Right lobe of liver (tissue), 6 donors: Measurements from ENCODE around the gene MAPK8. TPM values are rescaled to one million over a fixed set of nuclear protein-coding genes. Genes with fewer than 3 reads are reported as not detected.

Experiments
- ATAC-seq, 4 donors: fragments of 200-7000 bp; cut with Tn5 transposase; one replicate each; pipeline ENCODE4 v1.9.1; 2020; ENCODE audit warnings: mild to moderate bottlenecking in 4 of 4, moderate library complexity in 4 of 4
- DNase-seq, 3 donors: peaks; one replicate each; pipeline ENCODE4 v3.0.0-alpha.2; 2020
- H3K27ac ChIP-seq, 3 donors: fragments of 200-600 bp; one replicate each; pipeline ENCODE4 v1.8.0; 2022
- H3K27me3 ChIP-seq, 2 donors: fragments of 200-600 bp; one replicate each; pipeline ENCODE4 v1.8.0; 2022
- H3K36me3 ChIP-seq, 4 donors: fragments of 200-600 bp; sonication (generic) in 1 of 4; one replicate each; pipeline versions ENCODE4 v1.5.1 to v1.8.0; 2017 to 2022; ENCODE audit warnings: control low read depth in 1 of 4
- H3K4me1 ChIP-seq, 4 donors: fragments of 200-600 bp; sonication (generic) in 1 of 4; one replicate each; pipeline versions ENCODE4 v1.5.1 to v1.8.0; 2017 to 2022; ENCODE audit warnings: control low read depth in 1 of 4
- H3K4me3 ChIP-seq, 3 donors: fragments of 200-600 bp; one replicate each; pipeline ENCODE4 v1.8.0; 2022
- H3K9me3 ChIP-seq, 4 donors: fragments of 200-600 bp; sonication (generic) in 1 of 4; one replicate each; pipeline versions ENCODE4 v1.5.1 to v1.8.0; 2017 to 2022; ENCODE audit warnings: control low read depth in 1 of 4
- CTCF ChIP-seq, 4 donors: fragments of 200-600 bp in 3 of 4; fragments of 450-650 bp in 1 of 4; IDR thresholded peaks; one replicate each; pipeline versions ENCODE4 v1.5.1 to v1.8.0; 2016 to 2022; ENCODE audit warnings: antibody characterized with exemption in 4 of 4, mild to moderate bottlenecking in 2 of 4
- POLR2A ChIP-seq: fragments of 450-650 bp; IDR thresholded peaks from one replicate; pipeline ENCODE4 v1.6.1; 2017; ENCODE audit warnings: antibody characterized with exemption, mild to moderate bottlenecking
- WGBS: methylation state at CpG from one replicate; pipeline ENCODE4 v1.1.6; 2018; ENCODE audit warnings: low coverage, low lambda C conversion rate; ENCODE audit not compliant: insufficient coverage; ENCODE audit errors: missing lambda C conversion rate; 5-methylcytosine and 5-hydroxymethylcytosine counted together
- intact Hi-C, 2 donors: fragments of 100-400 bp; cut with DNase I; formaldehyde crosslinking; loops; one replicate each; pipeline versions ENCODE4 v1.11.2 to v1.14.1; 2022
- long read RNA-seq: library from polyadenylated mRNA; unstranded; transcript quantifications from one replicate; pipeline ENCODE4 v2.0.0, GENCODE V29; 2019
- total RNA-seq, 6 experiments: library from RNA; depleted of rRNA in 2 of 6; stranded (reverse); fragments of >200 nt in 2 of 6; fragmentation: NEBNext Ultra II Directional in 3 of 6; extraction: Animal tissue kit (Norgen Biotek cat#: 25700) in 3 of 6; gene quantifications; one replicate each; pipeline versions ENCODE4 v1.1.0 to v1.2.4, GENCODE V29; 2016 to 2023
- donor health status: DM: no; HTN: yes; CAD: no.
- donor health status: DM: no; HTN: no; CAD: no.
- donor health status: DM: no; HTN: no; CAD: no.
- donor health status: DM: no; HTN: yes; CAD: no.
- donor health status: DM: no; HTN: yes; CAD: no.

The MAPK8 gene
- total RNA-seq: 10 to 100 TPM; 19.1 to 31.6 (median 27.6) TPM
- long read RNA-seq, partial matches to known transcripts: 0 of 1 reads
- long read RNA-seq, other reads (novel, unspliced or antisense): 1 of 1 reads

GRCh38 chr10:48306265-48306869 is at the start of gene MAPK8:
MAPK8 (plus strand) TSS chr10:48306677; CDS start chr10:48401661, 94,984 bp downstream.
- Histone ChIP-seq H3K27ac (peak within 1 kb of the TSS; percentile 91 to 97 (median 95)), H3K36me3 (no peaks in the 10 kb centered on the region), H3K27me3 (no peaks in the 10 kb centered on the region), H3K9me3 (no peaks in the 10 kb centered on the region), H3K4me3 (peak within 1 kb of the TSS; percentile 79 to 83 (median 81)), H3K4me1 (peaks cover 0 to 21% (median 2%) of the 10 kb centered on the region in 4 donors)
- 8% methylated on average over 15 of the region's 86 CpGs for WGBS
- ATAC-seq: peak; percentile 93 to 97 (median 94)
- intact Hi-C loops: no loop called here
- peak; percentile 96 for TF ChIP-seq POLR2A
- TF ChIP-seq CTCF (IDR thresholded peaks at IDR 0.05): no peak
- peak; percentile 94 to 97 (median 96) for DNase-seq

- Histone ChIP-seq H3K9me3 (no peaks in the 10 kb centered on the region), H3K4me1 (no peaks in the 10 kb centered on the region), H3K27me3 (no peaks in the 10 kb centered on the region), H3K36me3 (no peaks in the 10 kb centered on the region), H3K27ac (no peak overlapping the region), H3K4me3 (no peak overlapping the region)
- TF ChIP-seq POLR2A: no peak
- ATAC-seq: no peak
- intact Hi-C loops: no loop called here
- no peak for DNase-seq
- WGBS: 57% methylated on average over 3 of the region's 3 CpGs
These were observed 49.0 kb upstream of the MAPK8 start for GRCh38 chr10:48257407-48257961.

GRCh38 chr10:48258105-48258504 is 48.4 kb upstream of the MAPK8 start:
- H3K4me1 ChIP-seq: no peaks in the 10 kb centered on the region
- WGBS: 90% methylated on average over 1 of the region's 1 CpG
- intact Hi-C loops: no loop called here
- DNase-seq (no peak), ATAC-seq (no peak)
- H3K27ac ChIP-seq: no peak overlapping the region
- TF ChIP-seq CTCF (IDR thresholded peaks at IDR 0.05) (no peak), POLR2A (no peak)
- H3K4me3 ChIP-seq: no peak overlapping the region
- H3K36me3 ChIP-seq: no peaks in the 10 kb centered on the region
- H3K27me3 ChIP-seq: no peaks in the 10 kb centered on the region
- no peaks in the 10 kb centered on the region for H3K9me3 ChIP-seq

- no peak for DNase-seq
- TF ChIP-seq CTCF (IDR thresholded peaks at IDR 0.05): no peak
- no peak for TF ChIP-seq POLR2A
- no peaks in the 10 kb centered on the region for H3K36me3 ChIP-seq
- H3K9me3 ChIP-seq: no peaks in the 10 kb centered on the region
- no peaks in the 10 kb centered on the region for H3K27me3 ChIP-seq
- H3K4me1 ChIP-seq: no peaks in the 10 kb centered on the region
- no peak for ATAC-seq
- no peak overlapping the region for H3K27ac ChIP-seq
- intact Hi-C loops: no loop called here
- H3K4me3 ChIP-seq: no peak overlapping the region
- 100% methylated on average over 1 of the region's 4 CpGs for WGBS
These were observed 39.9 kb upstream of the MAPK8 start for GRCh38 chr10:48266528-48266927.

GRCh38 chr10:48271047-48271730 is 35.3 kb upstream of the MAPK8 start:
- Histone ChIP-seq H3K36me3 (no peaks in the 10 kb centered on the region), H3K4me3 (no peak overlapping the region), H3K27ac (no peak overlapping the region), H3K27me3 (no peaks in the 10 kb centered on the region), H3K4me1 (no peaks in the 10 kb centered on the region), H3K9me3 (no peaks in the 10 kb centered on the region)
- DNase-seq: no peak
- no peak for ATAC-seq
- TF ChIP-seq POLR2A (no peak), CTCF (IDR thresholded peaks at IDR 0.05) (no peak)
- intact Hi-C loops: no loop called here
- WGBS: 45% methylated on average over 5 of the region's 5 CpGs
